Fibroblast of skin of left biceps (primary cell): ENCODE results near the gene TECPR1.

Experiments
- DNase-seq, 2 experiments: peaks; one replicate each; pipeline ENCODE4 v3.0.0-alpha.2; 2013; ENCODE audit warnings: low read depth in 2 of 2

Gene TECPR1

GRCh38 chr7:98242934-98243333 is 9.1 kb downstream of the TECPR1 start:
- no peak for DNase-seq

DNA sequence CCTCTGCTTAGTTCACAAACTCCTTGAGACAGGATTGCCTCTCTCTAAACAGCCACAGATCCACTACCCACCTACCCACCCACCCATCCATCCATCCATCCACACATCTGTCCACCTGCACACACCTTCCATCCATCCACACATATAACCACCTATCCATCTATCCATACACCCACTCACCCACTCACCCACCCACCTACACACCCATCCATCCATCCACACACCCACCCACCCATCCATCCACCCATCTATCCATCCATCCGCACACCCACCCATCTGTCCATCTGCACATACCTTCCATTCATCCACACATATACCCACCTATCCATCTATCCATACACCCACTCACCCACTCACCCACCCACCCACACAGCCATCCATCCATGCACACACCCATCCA is 9.7 kb downstream of the TECPR1 start:
- DNase-seq: no peak

DNA sequence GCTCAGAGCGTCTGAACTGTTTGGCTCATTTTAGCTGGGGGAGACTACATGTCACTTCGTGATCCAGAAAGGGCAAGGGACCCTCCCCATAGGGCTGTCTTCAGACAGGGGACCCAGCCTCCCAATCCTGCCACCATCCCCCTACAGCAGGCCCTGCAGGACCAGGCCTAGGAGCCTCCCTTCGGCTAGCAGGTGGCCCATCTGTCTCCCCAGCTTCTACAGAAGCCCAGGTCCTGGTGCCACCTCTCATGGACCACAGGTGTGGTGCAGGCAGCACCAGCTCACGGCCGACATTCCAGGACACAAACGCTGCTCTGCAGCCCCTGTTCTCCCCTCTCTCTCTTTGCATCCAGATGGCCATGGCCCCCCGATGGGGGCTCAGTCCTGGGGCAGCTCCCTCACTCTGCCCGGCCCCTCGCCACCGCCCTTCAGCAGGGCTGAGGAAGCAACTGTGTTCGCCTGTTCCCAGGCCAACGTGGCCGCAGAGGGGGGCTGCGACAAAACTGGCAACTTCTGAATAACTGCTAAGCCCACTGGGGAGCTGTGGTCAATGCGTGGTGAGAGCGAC is 10.3 kb downstream of the TECPR1 start:
- no peak for DNase-seq

- DNase-seq: no peak
Measured at GRCh38 chr7:98240961-98241673, 10.9 kb downstream of the TECPR1 start.

- no peak for DNase-seq
Measured at GRCh38 chr7:98238976-98239375, 13.1 kb downstream of the TECPR1 start.

DNA sequence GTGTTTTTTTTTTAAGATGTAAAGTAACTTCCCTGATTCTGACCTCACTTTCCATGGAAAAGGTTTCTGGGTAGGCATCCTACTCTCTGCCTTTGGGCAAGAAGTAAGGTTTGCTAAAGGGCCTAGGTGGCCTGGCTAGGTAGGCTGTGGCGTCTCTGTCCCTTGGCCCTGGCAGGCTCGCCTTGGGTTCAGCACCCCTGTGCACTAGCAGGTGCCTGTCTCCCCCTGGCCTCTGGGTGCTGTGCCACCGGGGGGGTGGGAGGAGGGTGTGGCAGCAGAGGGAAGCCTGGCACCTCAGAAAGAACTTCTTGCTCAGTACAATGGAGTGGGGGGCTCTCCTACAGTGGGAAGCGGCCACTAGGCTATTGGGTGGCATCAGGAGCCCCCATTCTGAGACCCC is 14.0 kb downstream of the TECPR1 start:
- no peak for DNase-seq

DNA sequence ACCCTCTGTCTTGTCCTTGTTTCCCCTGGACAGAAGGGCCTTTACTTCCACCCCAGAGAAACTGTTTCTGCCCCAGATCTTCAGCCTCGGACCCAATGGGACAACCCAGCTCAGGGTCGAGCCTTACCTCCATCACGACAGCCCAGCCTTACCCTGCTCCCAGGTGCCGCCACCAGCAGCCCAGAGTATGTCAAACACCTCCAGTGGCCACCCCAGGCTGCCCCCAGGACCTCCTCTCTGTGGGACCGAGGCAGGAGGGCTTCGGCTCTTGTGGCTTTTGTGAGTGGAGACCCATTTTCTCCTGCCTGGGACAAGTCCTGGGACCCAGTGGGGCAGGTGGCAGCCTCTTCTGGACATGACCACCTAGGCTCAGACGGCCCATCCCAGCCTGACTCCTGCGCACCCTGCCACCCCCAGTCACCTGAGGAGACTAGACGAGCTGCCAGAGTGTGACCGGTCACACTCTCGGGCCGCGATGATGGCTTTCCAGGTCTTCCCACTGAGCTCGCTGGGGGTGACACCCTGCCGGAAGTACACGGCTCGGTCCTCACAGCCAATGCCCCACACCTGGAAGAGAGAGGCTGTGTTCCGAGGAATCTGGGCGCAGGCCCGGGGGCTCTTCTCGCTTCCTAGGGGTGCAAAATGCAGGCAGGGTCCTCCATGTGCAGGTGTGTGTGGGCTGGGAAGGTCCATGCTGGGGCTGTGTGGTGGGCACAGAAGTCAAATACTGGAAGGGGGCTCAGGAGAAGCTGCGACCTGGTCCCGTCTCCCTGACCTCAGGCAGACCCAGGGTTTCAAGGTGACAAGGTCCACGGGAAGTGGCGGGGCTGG is 15.5 kb downstream of the TECPR1 start:
- DNase-seq: no peak

DNA sequence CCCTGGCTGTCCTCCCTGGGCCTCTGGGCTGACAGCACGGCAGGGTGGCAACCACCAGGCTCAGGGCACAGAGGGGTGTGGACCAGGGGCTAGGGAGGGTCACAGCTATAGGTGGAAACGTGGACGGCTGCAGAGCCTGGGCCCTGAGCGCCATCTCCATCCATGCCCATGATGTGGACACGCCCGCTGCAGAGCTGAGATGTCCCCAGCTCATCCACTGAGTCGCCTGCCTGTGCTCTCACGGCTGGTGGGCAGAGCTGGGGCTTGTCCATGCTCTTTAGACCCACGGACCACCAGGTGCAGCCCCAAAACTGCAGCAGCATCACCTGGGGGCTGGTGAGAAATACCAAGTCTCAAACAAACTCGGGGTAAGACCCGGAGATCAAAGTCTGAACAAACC is 16.1 kb downstream of the TECPR1 start:
- DNase-seq: no peak

GRCh38 chr7:98234429-98235147 is 17.4 kb downstream of the TECPR1 start:
- DNase-seq: no peak

DNA sequence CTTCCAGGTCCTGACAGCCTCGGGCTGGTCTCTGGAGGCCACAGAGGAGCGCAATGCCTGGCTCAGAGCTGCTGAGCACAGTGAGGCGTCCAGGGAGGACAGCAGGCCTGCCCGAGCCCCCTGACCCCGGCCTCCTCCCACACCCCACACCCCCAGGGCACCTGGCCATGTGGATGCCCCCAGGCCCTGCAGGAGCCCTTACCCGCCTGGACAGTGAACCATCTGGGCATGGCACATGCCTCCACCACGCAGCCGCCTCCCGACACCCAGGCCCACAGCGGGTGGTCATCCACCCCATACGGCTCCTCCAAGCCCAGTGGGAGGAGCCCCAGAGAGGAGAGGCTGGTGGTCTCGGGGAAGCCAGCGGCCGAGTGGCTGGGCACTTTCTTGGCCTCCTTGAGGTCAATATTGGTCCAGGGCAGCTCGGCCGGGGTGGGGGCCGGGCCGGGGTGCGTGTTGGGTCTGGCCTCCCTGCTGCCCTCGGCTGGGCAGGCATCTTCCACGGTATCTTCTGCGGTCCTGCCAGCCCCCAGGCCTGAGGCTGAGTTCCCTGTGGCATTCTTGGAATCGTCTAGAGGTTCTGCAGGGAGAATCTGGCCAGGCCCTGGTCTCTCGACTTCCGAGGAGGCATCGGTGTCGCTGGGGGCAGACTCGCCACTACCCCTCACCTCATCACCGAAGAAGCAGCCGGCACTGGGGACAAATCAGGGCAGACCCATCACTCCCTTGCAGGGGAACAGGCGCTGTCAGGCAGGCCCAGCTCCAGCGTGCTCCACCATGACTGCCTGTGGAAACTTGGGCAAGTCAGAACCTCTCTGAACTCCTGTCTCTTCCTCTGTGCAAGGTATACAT is 18.6 kb downstream of the TECPR1 start:
- DNase-seq: no peak

GRCh38 chr7:98232799-98233198 is 19.2 kb downstream of the TECPR1 start:
- DNase-seq: no peak

DNA sequence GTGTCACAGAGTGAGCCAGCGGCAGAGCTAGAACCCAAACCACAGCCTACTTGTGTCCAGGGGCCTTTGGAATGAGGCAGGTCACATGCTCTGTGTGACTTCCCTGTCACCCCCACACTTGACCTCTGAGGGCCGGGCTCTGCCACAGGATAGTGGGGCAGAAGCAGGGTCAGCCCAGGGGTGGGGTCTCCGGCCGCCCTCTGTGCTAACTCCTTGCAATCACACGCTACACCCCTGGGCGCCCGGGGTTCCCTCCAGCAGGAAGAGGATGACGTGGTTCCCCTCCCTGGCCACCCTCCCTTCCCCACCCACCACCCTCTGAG is 19.8 kb downstream of the TECPR1 start:
- DNase-seq: no peak

GRCh38 chr7:98231493-98232262 is 20.4 kb downstream of the TECPR1 start:
- DNase-seq: no peak

DNA sequence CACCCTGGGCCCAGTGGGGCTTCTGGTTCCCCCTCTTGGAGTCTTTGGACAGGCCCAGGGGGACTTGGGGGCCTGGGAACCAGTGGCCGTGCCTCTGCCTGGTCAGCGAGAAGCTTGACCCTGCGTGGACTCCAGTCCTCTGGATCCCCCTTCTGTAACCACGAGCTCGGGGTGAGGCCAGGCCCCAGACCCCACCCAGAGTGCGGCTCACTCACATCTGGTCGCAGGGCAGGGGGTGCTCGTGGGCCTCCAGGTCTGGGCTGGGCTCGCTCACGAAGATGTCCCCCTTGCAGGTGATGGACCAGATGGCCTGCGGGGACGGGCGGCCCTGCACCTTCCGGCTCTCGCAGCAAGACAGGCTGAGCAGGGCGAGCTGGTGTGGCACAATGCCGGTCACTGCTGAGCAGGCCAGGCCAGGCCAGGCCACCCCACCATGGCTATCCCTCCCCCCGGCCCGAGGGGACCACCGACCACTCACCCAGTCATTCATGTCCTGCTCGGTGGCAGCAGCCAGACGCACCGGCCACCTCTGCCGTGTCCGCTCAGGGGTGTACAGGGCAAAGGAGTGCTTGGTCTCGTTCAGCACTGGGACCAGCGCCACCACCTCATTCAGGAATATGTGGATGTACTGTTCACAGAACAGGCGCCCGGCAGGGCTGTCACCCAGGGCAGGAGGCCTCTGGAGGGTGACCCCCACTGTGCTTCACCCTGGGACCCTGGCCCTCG is 21.1 kb downstream of the TECPR1 start:
- DNase-seq: no peak

DNA sequence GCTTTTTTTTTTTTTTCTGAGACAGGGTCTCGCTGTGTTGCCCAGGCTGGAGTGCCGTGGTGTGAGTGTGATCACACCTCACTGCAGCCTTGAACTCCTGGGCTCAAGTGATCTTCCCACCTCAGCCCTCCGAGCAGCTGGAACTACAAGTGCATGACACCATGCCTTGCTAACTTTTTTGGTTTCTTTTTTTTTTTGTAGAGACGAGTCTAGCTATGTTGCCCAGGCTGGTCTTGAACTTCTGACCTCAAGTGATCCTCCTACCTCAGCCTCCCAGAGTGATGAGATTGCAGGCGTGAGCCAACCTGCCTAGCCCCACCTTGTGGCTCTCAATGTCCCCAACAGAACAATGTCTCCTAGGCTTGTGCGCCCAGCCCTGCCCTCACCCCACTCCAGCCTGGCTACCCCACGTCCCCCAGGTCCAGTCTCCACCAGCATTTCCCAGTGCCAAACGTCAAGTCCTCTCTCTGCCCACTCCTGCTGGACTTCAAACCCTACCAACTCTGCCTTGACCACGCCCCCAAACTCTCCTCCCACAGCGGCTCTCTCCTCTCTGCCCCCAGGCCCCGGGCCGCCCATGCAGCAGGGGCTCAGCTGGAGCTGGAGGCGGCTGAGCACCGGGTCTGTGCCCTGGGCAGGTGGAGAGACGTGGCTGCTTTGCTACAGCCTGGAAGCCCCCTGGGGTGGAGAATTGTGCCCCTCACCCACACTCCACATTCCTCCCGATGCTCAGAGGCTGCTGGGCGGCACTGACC is 21.9 kb downstream of the TECPR1 start:
- no peak for DNase-seq

DNA sequence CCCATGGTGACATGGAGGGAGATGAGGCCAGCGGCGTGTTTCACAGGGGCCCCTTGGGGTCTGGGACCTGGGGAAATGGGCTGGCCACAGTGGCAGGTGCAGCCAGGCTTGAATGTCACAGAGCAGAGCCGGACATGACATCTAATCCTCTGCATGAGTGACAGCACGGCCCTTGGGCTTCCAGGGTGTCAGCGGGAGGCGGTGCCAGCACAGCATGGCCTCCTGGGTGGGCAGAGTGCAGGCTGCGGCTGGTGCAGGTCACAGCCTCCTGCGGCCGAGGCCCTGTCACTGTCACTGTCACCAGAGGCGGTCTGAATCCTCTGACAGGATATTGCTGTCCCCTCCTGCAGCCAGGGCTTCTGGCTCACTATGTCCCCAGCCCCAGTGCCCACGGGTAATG is 22.6 kb downstream of the TECPR1 start:
- DNase-seq: no peak

DNA sequence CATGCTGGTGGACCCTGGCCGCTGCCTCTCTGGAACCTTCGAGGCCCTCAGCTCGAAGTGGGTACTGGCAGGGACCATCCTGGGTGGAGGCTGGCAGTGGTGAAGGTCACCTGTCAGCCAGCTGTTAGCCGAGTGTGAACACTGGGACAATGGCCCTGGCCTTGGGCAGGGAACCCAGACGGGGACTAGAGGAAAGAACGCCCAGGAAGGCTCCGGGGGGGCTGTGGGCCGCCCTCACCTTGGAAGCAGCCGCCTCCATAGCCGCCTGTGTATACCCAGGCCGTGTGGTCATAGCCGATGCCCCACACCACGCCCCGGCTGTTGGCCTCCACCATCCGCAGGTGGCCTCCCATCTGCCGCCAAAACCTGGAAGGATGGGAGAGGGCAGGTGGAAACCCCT is 23.2 kb downstream of the TECPR1 start:
- no peak for DNase-seq

DNA sequence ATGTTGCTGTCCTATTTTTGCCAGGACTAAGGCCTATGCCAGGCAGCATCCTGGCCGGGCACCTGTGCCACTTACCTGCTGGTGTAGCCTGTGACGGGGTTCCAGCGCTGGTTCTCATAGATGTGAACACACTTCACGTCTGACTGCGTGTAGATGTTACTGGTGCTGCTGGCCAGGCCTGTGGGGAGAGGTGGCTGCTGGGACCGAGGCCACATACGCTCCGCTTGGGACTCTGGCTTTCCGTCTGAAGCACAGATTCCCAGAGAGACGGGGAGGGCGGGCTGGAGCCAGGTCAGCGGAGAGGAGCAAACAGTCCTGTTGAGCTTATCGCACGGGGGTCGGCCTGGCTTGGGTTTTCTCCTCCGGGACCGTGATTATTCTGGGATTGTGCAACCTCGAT is 24.1 kb downstream of the TECPR1 start:
- DNase-seq: no peak

DNA sequence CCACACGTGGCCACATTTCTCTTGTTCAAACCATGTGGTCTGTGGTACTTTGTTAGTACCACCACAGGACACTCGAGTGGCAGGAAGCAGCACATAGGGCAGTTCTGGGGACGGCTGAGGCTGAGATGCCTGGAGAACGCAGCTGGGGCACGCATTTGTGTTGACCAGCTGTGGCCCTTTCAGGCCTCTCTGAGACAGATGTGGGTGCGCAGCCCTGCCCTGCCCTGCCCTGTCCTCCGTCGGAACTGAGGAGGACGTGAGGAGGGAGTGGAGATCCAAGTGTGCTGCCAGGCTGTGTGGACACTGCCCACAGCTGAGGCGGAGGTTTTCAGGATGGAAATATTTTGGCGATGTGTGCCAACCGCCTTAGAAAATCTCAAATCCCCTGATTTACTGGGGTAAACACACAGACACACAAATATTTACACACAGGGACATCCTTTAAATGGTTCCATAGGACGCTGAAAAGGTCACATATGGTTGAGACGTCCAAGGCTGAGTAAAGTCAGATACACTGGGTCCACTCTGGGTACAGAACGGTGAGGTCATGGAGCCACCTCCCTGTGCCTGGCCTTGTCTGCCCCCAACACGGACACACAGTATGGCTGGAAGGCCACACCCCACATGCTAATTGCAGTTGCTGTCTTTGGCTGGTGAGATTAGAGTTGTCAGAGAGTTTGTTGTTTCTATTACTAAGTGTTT is 26.0 kb downstream of the TECPR1 start:
- no peak for DNase-seq
